Measurements from ENCODE around the gene DQX1. TPM values are rescaled to one million over a fixed set of nuclear protein-coding genes. Genes with fewer than 3 reads are reported as not detected.

DQX1 gene
- total and polyA plus RNA-seq, 4 donors, result 0.12 to 0.34 (median 0.17) TPM; not detected in 1

DNA sequence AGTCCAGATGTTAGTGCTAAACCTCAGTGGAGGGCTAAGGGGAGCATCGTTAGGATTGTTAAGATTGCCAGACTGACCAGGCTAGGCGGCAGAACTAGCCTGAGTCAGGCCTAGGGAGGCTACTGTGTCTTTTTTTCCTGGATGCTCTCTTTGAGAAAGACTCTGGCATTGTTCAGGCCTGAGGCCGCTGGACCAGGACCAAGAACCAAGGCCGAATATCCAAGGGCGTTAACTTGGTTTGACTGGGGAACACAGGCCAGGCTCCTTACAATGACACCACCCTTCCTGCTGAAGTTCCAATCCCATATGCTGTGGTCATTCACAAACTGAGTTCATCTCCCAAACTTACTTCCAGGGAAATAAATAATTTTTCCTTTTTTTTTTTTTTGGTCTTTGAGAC, 14.3 kb upstream of the DQX1 start:
- TF ChIP-seq, protein P1, sequence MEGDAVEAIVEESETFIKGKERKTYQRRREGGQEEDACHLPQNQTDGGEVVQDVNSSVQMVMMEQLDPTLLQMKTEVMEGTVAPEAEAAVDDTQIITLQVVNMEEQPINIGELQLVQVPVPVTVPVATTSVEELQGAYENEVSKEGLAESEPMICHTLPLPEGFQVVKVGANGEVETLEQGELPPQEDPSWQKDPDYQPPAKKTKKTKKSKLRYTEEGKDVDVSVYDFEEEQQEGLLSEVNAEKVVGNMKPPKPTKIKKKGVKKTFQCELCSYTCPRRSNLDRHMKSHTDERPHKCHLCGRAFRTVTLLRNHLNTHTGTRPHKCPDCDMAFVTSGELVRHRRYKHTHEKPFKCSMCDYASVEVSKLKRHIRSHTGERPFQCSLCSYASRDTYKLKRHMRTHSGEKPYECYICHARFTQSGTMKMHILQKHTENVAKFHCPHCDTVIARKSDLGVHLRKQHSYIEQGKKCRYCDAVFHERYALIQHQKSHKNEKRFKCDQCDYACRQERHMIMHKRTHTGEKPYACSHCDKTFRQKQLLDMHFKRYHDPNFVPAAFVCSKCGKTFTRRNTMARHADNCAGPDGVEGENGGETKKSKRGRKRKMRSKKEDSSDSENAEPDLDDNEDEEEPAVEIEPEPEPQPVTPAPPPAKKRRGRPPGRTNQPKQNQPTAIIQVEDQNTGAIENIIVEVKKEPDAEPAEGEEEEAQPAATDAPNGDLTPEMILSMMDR (IDR thresholded peaks at IDR 0.05; ENCODE audit: control extremely low read depth, extremely low read depth), result no peak
- no peak overlapping the region for H3K9ac ChIP-seq (ENCODE audit: insufficient read depth in 1 of 2, low read length in 2 of 2)
- DNase-seq (no peak), ATAC-seq (ENCODE audit: insufficient read depth, low FRiP score) (peak; percentile 25)
- WGBS, 2 donors, result 73 to 76% methylated on average over 5 of the region's 5 CpGs
- no peaks in the 10 kb centered on the region for H3K27me3 ChIP-seq (ENCODE audit: control insufficient read depth in 3 of 3, insufficient read depth in 3 of 3, low read length in 2 of 3)
- H3K9me3 ChIP-seq (ENCODE audit: control insufficient read depth in 4 of 4, insufficient read depth in 3 of 4, low read length in 3 of 4), result no peaks in the 10 kb centered on the region
- no peaks in the 10 kb centered on the region for H3K36me3 ChIP-seq (ENCODE audit: control insufficient read depth in 4 of 4, insufficient read depth in 4 of 4, low read length in 4 of 4)
- no peaks in the 10 kb centered on the region for H3K4me1 ChIP-seq (ENCODE audit: control insufficient read depth in 5 of 5, insufficient read depth in 5 of 5, low read length in 5 of 5)
- peak overlapping the region in 1 of 2 donors; percentile 36 for H3K27ac ChIP-seq (ENCODE audit: low read depth in 1 of 2, low read length in 1 of 2)
- no peak overlapping the region for H3K4me3 ChIP-seq

DNA sequence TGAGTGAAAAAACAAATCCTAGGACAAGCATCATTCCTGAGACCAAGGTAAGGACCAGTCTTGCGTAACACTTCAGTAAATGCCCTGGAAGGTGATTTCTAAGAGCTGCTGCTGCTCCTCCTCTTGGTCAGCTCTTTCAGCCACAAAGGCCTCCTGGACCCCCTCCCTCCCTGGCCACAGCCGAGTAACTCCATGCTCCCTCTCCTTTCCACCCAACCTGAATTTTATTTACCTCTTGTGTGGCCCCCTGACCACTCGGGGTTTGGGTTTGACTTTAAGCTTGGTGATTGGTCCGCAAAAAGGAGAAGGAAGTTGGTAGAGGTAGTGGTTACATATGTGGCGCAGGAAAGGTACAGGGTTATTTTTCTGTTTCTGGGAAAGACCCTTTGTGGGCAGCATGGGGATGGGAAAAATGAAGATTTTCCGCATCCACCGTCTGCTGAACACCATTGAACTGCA, 12.9 kb upstream of the DQX1 start:
- no peaks in the 10 kb centered on the region for H3K9me3 ChIP-seq (ENCODE audit: control insufficient read depth in 4 of 4, insufficient read depth in 3 of 4, low read length in 3 of 4)
- DNase-seq (no peak), ATAC-seq (ENCODE audit: insufficient read depth, low FRiP score) (no peak)
- H3K4me1 ChIP-seq (ENCODE audit: control insufficient read depth in 5 of 5, insufficient read depth in 5 of 5, low read length in 5 of 5), result no peaks in the 10 kb centered on the region
- TF ChIP-seq, protein P1 (IDR thresholded peaks at IDR 0.05; ENCODE audit: control extremely low read depth, extremely low read depth), result no peak
- no peaks in the 10 kb centered on the region for H3K27me3 ChIP-seq (ENCODE audit: control insufficient read depth in 3 of 3, insufficient read depth in 3 of 3, low read length in 2 of 3)
- no peak overlapping the region for H3K27ac ChIP-seq (ENCODE audit: low read depth in 1 of 2, low read length in 1 of 2)
- WGBS, 2 donors, result 34 to 55% methylated on average over 7 of the region's 7 CpGs
- no peak overlapping the region for H3K9ac ChIP-seq (ENCODE audit: insufficient read depth in 1 of 2, low read length in 2 of 2)
- peaks cover 0 to 2% (median 0%) of the 10 kb centered on the region in 4 donors for H3K36me3 ChIP-seq (ENCODE audit: control insufficient read depth in 4 of 4, insufficient read depth in 4 of 4, low read length in 4 of 4)
- H3K4me3 ChIP-seq, result no peak overlapping the region

DNA sequence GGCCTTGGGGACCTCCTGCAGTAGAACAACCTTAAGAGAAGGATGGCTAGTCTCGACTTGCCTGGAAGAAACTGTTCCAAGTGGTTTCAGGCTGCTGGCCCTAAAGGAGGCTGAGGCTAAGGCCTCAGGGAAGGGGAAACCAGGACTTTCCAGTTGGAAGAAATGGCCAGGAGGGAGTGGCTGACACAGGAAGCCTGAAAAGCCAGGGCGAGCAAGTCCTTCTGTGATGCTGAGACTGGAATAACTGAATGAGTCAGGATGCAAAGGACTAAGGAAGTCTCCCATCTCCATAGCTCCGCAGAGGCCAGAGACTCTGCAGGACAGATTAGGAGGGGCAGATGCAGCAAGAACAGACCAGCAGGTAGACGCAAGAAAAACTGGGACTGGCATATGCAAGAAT, 11.1 kb upstream of the DQX1 start:
- no peaks in the 10 kb centered on the region for H3K27me3 ChIP-seq (ENCODE audit: control insufficient read depth in 3 of 3, insufficient read depth in 3 of 3, low read length in 2 of 3)
- no peak overlapping the region for H3K4me3 ChIP-seq
- no peaks in the 10 kb centered on the region for H3K9me3 ChIP-seq (ENCODE audit: control insufficient read depth in 4 of 4, insufficient read depth in 3 of 4, low read length in 3 of 4)
- 75 to 85% methylated on average over 4 of the region's 4 CpGs for WGBS, 2 donors
- TF ChIP-seq, protein P1 (IDR thresholded peaks at IDR 0.05; ENCODE audit: control extremely low read depth, extremely low read depth), result no peak
- DNase-seq (no peak), ATAC-seq (ENCODE audit: insufficient read depth, low FRiP score) (no peak)
- H3K27ac ChIP-seq (ENCODE audit: low read depth in 1 of 2, low read length in 1 of 2), result no peak overlapping the region
- H3K4me1 ChIP-seq (ENCODE audit: control insufficient read depth in 5 of 5, insufficient read depth in 5 of 5, low read length in 5 of 5), result no peaks in the 10 kb centered on the region
- H3K9ac ChIP-seq (ENCODE audit: insufficient read depth in 1 of 2, low read length in 2 of 2), result no peak overlapping the region
- H3K36me3 ChIP-seq (ENCODE audit: control insufficient read depth in 4 of 4, insufficient read depth in 4 of 4, low read length in 4 of 4), result peaks cover 5 to 16% (median 9%) of the 10 kb centered on the region in 4 donors

Data from lung (tissue), 12 donors.